T-helper 2 cell treated with Interferon-gamma antibody and Interleukin-4, amounts not matched to agents 5 μg/mL and 100 μg/mL, for 36 hours (primary cell): ENCODE data around the gene CASP9.

ENCODE experiments used
- DNase-seq: peaks from one replicate; pipeline ENCODE4 v3.0.0; 2021; ENCODE audit warnings: low spot score
- H3K27ac Mint-ChIP-seq: one replicate; pipeline ENCODE4 v1.8.0; 2021; ENCODE audit warnings: mild to moderate bottlenecking, mixed read lengths
- H3K27me3 Mint-ChIP-seq: one replicate; pipeline ENCODE4 v1.8.0; 2021; ENCODE audit warnings: low read depth, mixed read lengths
- H3K36me3 Mint-ChIP-seq: one replicate; pipeline ENCODE4 v1.8.0; 2021; ENCODE audit warnings: low read depth, mixed read lengths
- H3K4me1 Mint-ChIP-seq: one replicate; pipeline ENCODE4 v1.8.0; 2021; ENCODE audit warnings: low read depth, mixed read lengths
- H3K4me3 Mint-ChIP-seq: one replicate; pipeline ENCODE4 v1.8.0; 2022; ENCODE audit warnings: mild to moderate bottlenecking, moderate library complexity, mixed read lengths
- H3K9me3 Mint-ChIP-seq: one replicate; pipeline ENCODE4 v1.8.0; 2021; ENCODE audit warnings: mixed read lengths

CASP9 gene

DNA sequence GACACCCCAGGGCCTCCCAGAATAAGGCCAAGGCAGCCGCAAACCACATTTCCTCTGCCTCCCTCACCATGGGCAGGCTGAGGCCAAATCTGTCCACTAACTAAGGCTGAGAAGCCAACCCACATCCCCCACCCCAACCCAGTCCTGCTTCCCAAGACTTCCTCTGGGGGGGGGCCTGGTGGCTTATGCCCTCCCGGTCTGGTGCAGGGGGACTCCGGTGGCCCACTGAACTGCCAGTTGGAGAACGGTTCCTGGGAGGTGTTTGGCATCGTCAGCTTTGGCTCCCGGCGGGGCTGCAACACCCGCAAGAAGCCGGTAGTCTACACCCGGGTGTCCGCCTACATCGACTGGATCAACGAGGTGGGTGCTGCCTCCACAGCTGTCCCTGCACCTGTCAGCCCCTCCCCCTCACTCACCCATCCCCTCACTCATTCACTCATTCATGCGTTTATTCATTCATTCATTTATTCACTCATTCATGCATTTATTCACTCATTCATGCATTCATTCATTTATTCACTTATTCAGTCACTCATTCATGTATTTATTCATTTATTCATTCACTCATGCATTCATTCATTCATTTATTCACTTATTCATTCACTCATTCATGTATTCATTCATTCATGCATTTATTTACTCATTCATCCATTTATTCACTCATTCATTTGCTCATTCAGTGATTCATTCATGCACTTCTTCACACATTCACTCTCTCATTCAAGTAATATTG is 78.5 kb downstream of the CASP9 start:
- no peak overlapping the region for H3K4me3 Mint-ChIP-seq
- peaks cover 3% of the 10 kb centered on the region for H3K27me3 Mint-ChIP-seq
- no peaks in the 10 kb centered on the region for H3K9me3 Mint-ChIP-seq
- peaks cover 4% of the 10 kb centered on the region for H3K4me1 Mint-ChIP-seq
- DNase-seq: no peak
- H3K27ac Mint-ChIP-seq: no peak overlapping the region
- H3K36me3 Mint-ChIP-seq: no peaks in the 10 kb centered on the region

DNA sequence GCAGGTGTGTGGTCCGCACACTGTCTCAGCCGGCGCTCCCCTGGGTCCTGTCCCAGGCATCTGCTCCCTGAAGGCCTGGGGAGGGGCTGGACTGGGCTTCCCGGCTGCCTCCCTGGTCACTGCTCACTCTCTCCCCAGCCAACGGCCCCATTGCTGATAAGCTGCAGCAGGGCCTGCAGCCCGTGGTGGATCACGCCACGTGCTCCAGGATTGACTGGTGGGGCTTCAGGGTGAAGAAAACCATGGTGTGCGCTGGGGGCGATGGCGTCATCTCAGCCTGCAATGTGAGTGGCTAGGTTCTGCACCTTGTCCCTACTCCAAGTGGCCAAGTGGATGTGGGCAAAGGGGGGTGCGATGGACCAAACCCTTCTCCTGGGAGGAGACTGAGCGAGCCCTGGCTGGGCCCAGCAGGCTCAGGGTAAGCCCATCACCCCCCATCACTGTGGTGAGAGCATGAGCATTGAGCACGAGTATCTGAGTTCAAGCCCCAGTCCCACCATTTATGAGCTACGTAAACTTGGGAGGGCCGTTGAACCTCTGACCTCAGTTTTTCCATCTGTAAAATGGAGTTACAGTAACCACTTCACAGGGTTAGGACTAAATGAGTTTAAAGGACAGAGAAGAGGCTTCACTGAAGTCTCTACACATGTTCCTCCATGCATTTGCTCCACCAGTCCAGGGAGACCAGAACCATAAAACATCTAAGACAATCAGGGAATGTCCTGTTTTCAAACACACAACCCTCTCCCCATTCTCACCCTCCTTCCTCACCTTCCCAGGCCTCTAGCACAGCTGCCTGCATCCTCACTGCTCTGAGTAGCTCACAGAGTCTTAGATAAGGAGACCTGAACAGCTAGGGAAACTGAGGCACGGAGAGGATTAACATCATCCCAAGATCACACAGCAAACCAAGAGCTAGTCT is 79.3 kb downstream of the CASP9 start:
- peaks cover 3% of the 10 kb centered on the region for H3K27me3 Mint-ChIP-seq
- H3K36me3 Mint-ChIP-seq: no peaks in the 10 kb centered on the region
- H3K9me3 Mint-ChIP-seq: no peaks in the 10 kb centered on the region
- peaks cover 4% of the 10 kb centered on the region for H3K4me1 Mint-ChIP-seq
- H3K27ac Mint-ChIP-seq: no peak overlapping the region
- DNase-seq: no peak
- no peak overlapping the region for H3K4me3 Mint-ChIP-seq

DNA sequence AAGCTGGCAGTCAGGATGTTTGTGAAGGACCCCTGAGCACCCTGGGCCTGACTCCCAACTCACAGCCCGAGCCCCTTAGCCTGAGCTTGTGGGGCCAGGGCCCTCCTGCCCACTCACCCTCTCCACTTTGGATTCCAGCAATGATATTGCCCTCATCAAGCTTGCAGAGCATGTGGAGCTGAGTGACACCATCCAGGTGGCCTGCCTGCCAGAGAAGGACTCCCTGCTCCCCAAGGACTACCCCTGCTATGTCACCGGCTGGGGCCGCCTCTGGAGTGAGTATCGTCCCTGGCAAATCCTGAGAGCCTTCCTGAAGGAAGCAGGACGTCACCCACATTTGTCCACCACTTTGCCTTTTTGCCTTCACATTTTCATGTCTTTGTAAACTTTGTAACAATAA is 80.7 kb downstream of the CASP9 start:
- Mint-ChIP-seq H3K36me3 (no peaks in the 10 kb centered on the region), H3K9me3 (no peaks in the 10 kb centered on the region), H3K27ac (no peak overlapping the region), H3K27me3 (peaks cover 3% of the 10 kb centered on the region), H3K4me1 (peaks cover 4% of the 10 kb centered on the region), H3K4me3 (no peak overlapping the region)
- no peak for DNase-seq

DNA sequence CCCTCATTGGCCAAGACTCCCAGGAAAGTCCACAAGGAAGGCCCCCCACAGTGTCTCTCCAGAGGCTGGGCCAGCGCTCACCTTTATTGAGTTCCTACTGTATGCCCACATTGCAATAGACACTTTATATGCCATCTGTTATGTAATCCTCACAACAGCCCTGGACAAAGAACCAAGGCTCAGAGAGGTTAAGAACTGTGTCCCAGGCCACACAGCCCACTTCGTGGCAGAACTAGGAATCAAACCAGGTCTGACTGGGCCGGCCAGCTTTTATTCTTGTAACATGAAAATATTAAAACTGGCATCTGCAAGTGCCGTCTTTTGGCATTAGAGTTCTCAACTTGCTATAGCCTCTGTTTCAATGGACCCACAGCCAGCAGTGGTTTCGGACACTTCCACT is 81.3 kb downstream of the CASP9 start:
- peaks cover 3% of the 10 kb centered on the region for H3K27me3 Mint-ChIP-seq
- no peak overlapping the region for H3K27ac Mint-ChIP-seq
- no peaks in the 10 kb centered on the region for H3K36me3 Mint-ChIP-seq
- peaks cover 4% of the 10 kb centered on the region for H3K4me1 Mint-ChIP-seq
- H3K9me3 Mint-ChIP-seq: no peaks in the 10 kb centered on the region
- no peak overlapping the region for H3K4me3 Mint-ChIP-seq
- DNase-seq: no peak

DNA sequence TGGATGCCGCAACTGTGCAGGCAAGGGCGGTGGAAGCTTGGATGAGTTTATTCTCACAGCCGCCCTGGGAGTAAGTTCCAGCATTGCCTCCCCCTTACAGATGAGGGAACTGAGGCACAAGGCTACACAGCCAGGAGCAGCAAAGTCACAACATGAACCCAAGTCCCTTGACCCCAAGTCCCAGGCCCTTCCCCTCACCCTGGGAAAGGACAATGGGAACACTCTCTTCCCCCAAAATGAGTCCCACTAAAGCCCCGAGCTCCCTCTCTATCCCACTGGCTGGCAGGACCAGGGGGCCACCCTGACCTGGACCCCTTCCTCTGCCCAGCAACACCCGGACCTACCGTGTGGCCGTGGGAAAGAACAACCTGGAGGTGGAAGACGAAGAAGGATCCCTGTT is 81.9 kb downstream of the CASP9 start:
- no peaks in the 10 kb centered on the region for H3K36me3 Mint-ChIP-seq
- no peak for DNase-seq
- no peak overlapping the region for H3K4me3 Mint-ChIP-seq
- H3K27me3 Mint-ChIP-seq: peaks cover 3% of the 10 kb centered on the region
- no peaks in the 10 kb centered on the region for H3K9me3 Mint-ChIP-seq
- H3K27ac Mint-ChIP-seq: no peak overlapping the region
- peaks cover 4% of the 10 kb centered on the region for H3K4me1 Mint-ChIP-seq
